Stomach (tissue), 4 donors: ENCODE results near the gene PPP1R14C.

ENCODE experiments used
- CTCF ChIP-seq, 7 experiments: fragments of 450-650 bp in 4 of 7; fragments of 200-600 bp in 3 of 7; sonication (generic) in 3 of 7; IDR thresholded peaks; one replicate each; pipeline ENCODE4 v1.5.1; 2016 to 2019; ENCODE audit warnings: antibody characterized with exemption in 7 of 7, control low read depth in 2 of 7, mild to moderate bottlenecking in 1 of 7
- EP300 ChIP-seq: sonication (generic); formaldehyde crosslinking; IDR thresholded peaks from one replicate; pipeline ENCODE4 v1.6.1; 2017; ENCODE audit warnings: antibody characterized with exemption

GRCh38 chr6:150279533-150279932 lies 136.7 kb downstream of the PPP1R14C start:
- TF ChIP-seq CTCF (IDR thresholded peaks at IDR 0.05) (no peak), EP300 (no peak)
